Muscle of arm (tissue), 12 donors: ENCODE results near the gene SLC44A5. TPM values are rescaled to one million over a fixed set of nuclear protein-coding genes. Genes with fewer than 3 reads are reported as not detected.
"Not testable (repeated sequence)": the region's sequence is repeated elsewhere in the genome, so short reads cannot be mapped to it uniquely, and the experiment has no call there.

ENCODE experiments used
- DNase-seq: peaks from one replicate; pipeline ENCODE4 v3.0.0-alpha.2; 2013
- polyA plus RNA-seq, 12 donors: library from polyadenylated mRNA; unstranded; fragments of 120-200 nt; gene quantifications; one replicate each; pipeline ENCODE4 v1.2.1, GENCODE V29; 2013; ENCODE audit not compliant: insufficient read length in 12 of 12

The SLC44A5 gene
- polyA plus RNA-seq, 12 donors = 0.28 to 3.2 (median 0.68) TPM; not detected in 1

GRCh38 chr1:75469586-75470173 lies 141.2 kb downstream of the SLC44A5 start:
- DNase-seq = no peak

GRCh38 chr1:75461808-75462325 lies 149.0 kb downstream of the SLC44A5 start:
- no peak for DNase-seq

- no peak for DNase-seq
These were observed 160.9 kb downstream of the SLC44A5 start for GRCh38 chr1:75449998-75450397.

GRCh38 chr1:75444220-75444619 lies 166.7 kb downstream of the SLC44A5 start:
- no peak for DNase-seq

GRCh38 chr1:75440274-75440673 lies 170.6 kb downstream of the SLC44A5 start:
- no peak for DNase-seq

- DNase-seq = no peak
These were observed 172.6 kb downstream of the SLC44A5 start for GRCh38 chr1:75438355-75438754.

- DNase-seq = no peak
These were observed 179.1 kb downstream of the SLC44A5 start for GRCh38 chr1:75431843-75432242.

- no peak for DNase-seq
These were observed 180.4 kb downstream of the SLC44A5 start for GRCh38 chr1:75430526-75430925.

GRCh38 chr1:75426688-75427087 lies 184.2 kb downstream of the SLC44A5 start:
- no peak for DNase-seq

GRCh38 chr1:75425001-75425650 lies 185.8 kb downstream of the SLC44A5 start:
- DNase-seq = no peak

- DNase-seq = no peak
These were observed 187.3 kb downstream of the SLC44A5 start for GRCh38 chr1:75423616-75424015.

- DNase-seq = no peak
These were observed 187.8 kb downstream of the SLC44A5 start for GRCh38 chr1:75423136-75423535.

- DNase-seq = no peak
These were observed 189.5 kb downstream of the SLC44A5 start for GRCh38 chr1:75421371-75421770.

- no peak for DNase-seq
These were observed 195.7 kb downstream of the SLC44A5 start for GRCh38 chr1:75415187-75415586.

- DNase-seq = no peak
These were observed 198.3 kb downstream of the SLC44A5 start for GRCh38 chr1:75412616-75413015.

GRCh38 chr1:75404681-75405080 lies 206.2 kb downstream of the SLC44A5 start:
- not testable (repeated sequence) for DNase-seq

GRCh38 chr1:75403147-75403646 lies 207.7 kb downstream of the SLC44A5 start:
- DNase-seq = not testable (repeated sequence)

- no peak for DNase-seq
These were observed 210.2 kb downstream of the SLC44A5 start for GRCh38 chr1:75400716-75401115.

GRCh38 chr1:75396745-75397144 lies 214.2 kb downstream of the SLC44A5 start:
- no peak for DNase-seq

GRCh38 chr1:75396260-75396659 lies 214.7 kb downstream of the SLC44A5 start:
- DNase-seq = no peak

- DNase-seq = no peak
These were observed 216.4 kb downstream of the SLC44A5 start for GRCh38 chr1:75394386-75395139.

GRCh38 chr1:75392278-75392677 lies 218.6 kb downstream of the SLC44A5 start:
- DNase-seq = no peak
